ENCODE results near the gene NEURL1.

The NEURL1 gene

GRCh38 chr10:103569896-103570295, 76.4 kb downstream of the NEURL1 start:
- DNase-seq = no peak

GRCh38 chr10:103570844-103571655, 77.5 kb downstream of the NEURL1 start:
- no peak for DNase-seq

- no peak for DNase-seq
Measured at GRCh38 chr10:103571656-103571975, 78.1 kb downstream of the NEURL1 start.

GRCh38 chr10:103572347-103573204, 79.1 kb downstream of the NEURL1 start:
- no peak for DNase-seq

GRCh38 chr10:103573205-103573487, 79.6 kb downstream of the NEURL1 start:
- no peak for DNase-seq

- DNase-seq = no peak
Measured at GRCh38 chr10:103574097-103575061, 80.9 kb downstream of the NEURL1 start.

- no peak for DNase-seq
Measured at GRCh38 chr10:103575416-103576075, 82.0 kb downstream of the NEURL1 start.

- no peak for DNase-seq
Measured at GRCh38 chr10:103576076-103576471, 82.6 kb downstream of the NEURL1 start.

- DNase-seq = no peak
Measured at GRCh38 chr10:103576862-103577261, 83.4 kb downstream of the NEURL1 start.

GRCh38 chr10:103578782-103579382, 85.4 kb downstream of the NEURL1 start:
- no peak for DNase-seq

- no peak for DNase-seq
Measured at GRCh38 chr10:103580011-103580410, 86.5 kb downstream of the NEURL1 start.

GRCh38 chr10:103580430-103580829, 86.9 kb downstream of the NEURL1 start:
- no peak for DNase-seq

GRCh38 chr10:103581499-103581898, 88.0 kb downstream of the NEURL1 start:
- no peak for DNase-seq

- DNase-seq = no peak
Measured at GRCh38 chr10:103582331-103583123, 89.0 kb downstream of the NEURL1 start.

- no peak for DNase-seq
Measured at GRCh38 chr10:103583871-103584215, 90.3 kb downstream of the NEURL1 start.

- peak; percentile 66 for DNase-seq
Measured at GRCh38 chr10:103584216-103585010, 90.9 kb downstream of the NEURL1 start.

GRCh38 chr10:103585011-103585405, 91.5 kb downstream of the NEURL1 start:
- DNase-seq = no peak

- no peak for DNase-seq
Measured at GRCh38 chr10:103587073-103587472, 93.6 kb downstream of the NEURL1 start.

GRCh38 chr10:103589074-103589630, 95.6 kb downstream of the NEURL1 start:
- no peak for DNase-seq

GRCh38 chr10:103590060-103590459, 96.6 kb downstream of the NEURL1 start:
- no peak for DNase-seq

Data from activated CD4-positive, alpha-beta T cell treated with anti-CD3 and anti-CD28 coated beads for 1 hour (primary cell).